ENCODE measurements around the gene CDX1.

The CDX1 gene

DNA sequence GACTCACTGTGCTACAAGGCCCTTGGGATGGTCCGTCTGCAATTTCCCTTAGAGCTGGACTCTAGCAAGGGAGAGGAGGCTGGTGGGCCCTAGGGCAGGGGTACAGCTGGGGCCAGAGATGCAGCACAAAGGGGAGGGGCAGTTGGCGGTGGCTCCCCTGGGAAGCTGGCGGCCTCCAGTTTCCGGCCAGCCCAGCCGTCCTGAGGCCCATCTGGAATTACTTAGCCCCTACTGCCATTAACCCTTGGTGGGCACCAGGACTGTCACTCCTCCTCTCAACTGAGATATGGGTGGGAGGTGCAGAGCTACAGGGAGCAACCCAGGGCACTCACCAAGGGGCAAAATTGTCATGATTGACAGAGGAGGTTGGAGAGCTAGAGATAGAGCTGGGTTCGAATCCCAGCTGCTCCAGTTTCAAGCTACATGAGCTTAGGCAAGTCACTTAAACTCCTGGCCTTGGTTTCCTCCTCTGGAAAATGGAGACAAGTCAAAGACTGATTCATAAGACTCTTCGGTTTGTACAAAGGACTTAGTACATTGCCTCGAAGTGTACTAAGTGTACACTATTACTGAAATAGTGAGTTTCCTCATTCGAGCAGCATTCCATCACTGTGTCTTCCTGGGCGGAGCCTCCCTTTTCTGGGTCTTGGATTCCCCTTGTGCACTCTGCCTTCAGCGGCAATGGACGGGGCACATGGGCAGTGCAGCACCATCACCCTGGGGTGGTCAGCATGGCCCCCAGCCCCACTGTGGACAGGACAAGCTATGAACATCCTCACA lies 8.2 kb upstream of the CDX1 start:
- no peak overlapping the region for H3K4me2 ChIP-seq (ENCODE audit: low read depth, low read length, poor library complexity, severe bottlenecking)
- H3K9me3 ChIP-seq (ENCODE audit: insufficient read depth, low read length), result no peaks in the 10 kb centered on the region
- no peaks in the 10 kb centered on the region for H3K36me3 ChIP-seq (ENCODE audit: low read length)
- H3K27ac ChIP-seq (ENCODE audit: low read depth, low read length), result no peak overlapping the region
- no peak overlapping the region for H3K4me3 ChIP-seq (ENCODE audit: insufficient read depth, low read length, poor library complexity, severe bottlenecking)
- H3K9me2 ChIP-seq (replicated peaks; ENCODE audit: insufficient read depth, low read length), result no peaks in the 10 kb centered on the region
- no peak overlapping the region for H3K9ac ChIP-seq (ENCODE audit: low read length)
- no peak overlapping the region for H2AFZ ChIP-seq (ENCODE audit: low read depth, low read length, severe bottlenecking)
- H3K79me2 ChIP-seq (ENCODE audit: insufficient read depth, low read length), result no peaks in the 10 kb centered on the region
- TF ChIP-seq EZH2phosphoT487 (conservative IDR thresholded peaks at IDR 0.05; ENCODE audit: low read length), result no peak
- TF ChIP-seq, protein P1, sequence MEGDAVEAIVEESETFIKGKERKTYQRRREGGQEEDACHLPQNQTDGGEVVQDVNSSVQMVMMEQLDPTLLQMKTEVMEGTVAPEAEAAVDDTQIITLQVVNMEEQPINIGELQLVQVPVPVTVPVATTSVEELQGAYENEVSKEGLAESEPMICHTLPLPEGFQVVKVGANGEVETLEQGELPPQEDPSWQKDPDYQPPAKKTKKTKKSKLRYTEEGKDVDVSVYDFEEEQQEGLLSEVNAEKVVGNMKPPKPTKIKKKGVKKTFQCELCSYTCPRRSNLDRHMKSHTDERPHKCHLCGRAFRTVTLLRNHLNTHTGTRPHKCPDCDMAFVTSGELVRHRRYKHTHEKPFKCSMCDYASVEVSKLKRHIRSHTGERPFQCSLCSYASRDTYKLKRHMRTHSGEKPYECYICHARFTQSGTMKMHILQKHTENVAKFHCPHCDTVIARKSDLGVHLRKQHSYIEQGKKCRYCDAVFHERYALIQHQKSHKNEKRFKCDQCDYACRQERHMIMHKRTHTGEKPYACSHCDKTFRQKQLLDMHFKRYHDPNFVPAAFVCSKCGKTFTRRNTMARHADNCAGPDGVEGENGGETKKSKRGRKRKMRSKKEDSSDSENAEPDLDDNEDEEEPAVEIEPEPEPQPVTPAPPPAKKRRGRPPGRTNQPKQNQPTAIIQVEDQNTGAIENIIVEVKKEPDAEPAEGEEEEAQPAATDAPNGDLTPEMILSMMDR (IDR thresholded peaks at IDR 0.05; ENCODE audit: insufficient read depth, low read length, poor library complexity, severe bottlenecking), result no peak
- no peaks in the 10 kb centered on the region for H3F3A ChIP-seq (ENCODE audit: insufficient read depth)
- no peaks in the 10 kb centered on the region for H3K27me3 ChIP-seq (ENCODE audit: low read length)
- H4K20me1 ChIP-seq (ENCODE audit: low read depth, low read length), result no peaks in the 10 kb centered on the region

GRCh38 chr5:150159031-150159430 lies 7.5 kb upstream of the CDX1 start:
- H3K27ac ChIP-seq (ENCODE audit: low read depth, low read length), result no peak overlapping the region
- TF ChIP-seq, protein P1 (IDR thresholded peaks at IDR 0.05; ENCODE audit: insufficient read depth, low read length, poor library complexity, severe bottlenecking), result no peak
- TF ChIP-seq EZH2phosphoT487 (conservative IDR thresholded peaks at IDR 0.05; ENCODE audit: low read length), result no peak
- no peaks in the 10 kb centered on the region for H3F3A ChIP-seq (ENCODE audit: insufficient read depth)
- no peaks in the 10 kb centered on the region for H3K9me3 ChIP-seq (ENCODE audit: insufficient read depth, low read length)
- H3K9me2 ChIP-seq (replicated peaks; ENCODE audit: insufficient read depth, low read length), result no peaks in the 10 kb centered on the region
- no peak overlapping the region for H2AFZ ChIP-seq (ENCODE audit: low read depth, low read length, severe bottlenecking)
- H3K27me3 ChIP-seq (ENCODE audit: low read length), result no peaks in the 10 kb centered on the region
- no peak overlapping the region for H3K9ac ChIP-seq (ENCODE audit: low read length)
- H3K36me3 ChIP-seq (ENCODE audit: low read length), result no peaks in the 10 kb centered on the region
- no peaks in the 10 kb centered on the region for H4K20me1 ChIP-seq (ENCODE audit: low read depth, low read length)
- H3K79me2 ChIP-seq (ENCODE audit: insufficient read depth, low read length), result no peaks in the 10 kb centered on the region
- no peak overlapping the region for H3K4me2 ChIP-seq (ENCODE audit: low read depth, low read length, poor library complexity, severe bottlenecking)
- no peak overlapping the region for H3K4me3 ChIP-seq (ENCODE audit: insufficient read depth, low read length, poor library complexity, severe bottlenecking)

GRCh38 chr5:150159741-150160179 lies 6.8 kb upstream of the CDX1 start:
- H3K9ac ChIP-seq (ENCODE audit: low read length), result no peak overlapping the region
- no peaks in the 10 kb centered on the region for H3K27me3 ChIP-seq (ENCODE audit: low read length)
- H3K36me3 ChIP-seq (ENCODE audit: low read length), result no peaks in the 10 kb centered on the region
- no peak overlapping the region for H3K4me3 ChIP-seq (ENCODE audit: insufficient read depth, low read length, poor library complexity, severe bottlenecking)
- no peak overlapping the region for H3K4me2 ChIP-seq (ENCODE audit: low read depth, low read length, poor library complexity, severe bottlenecking)
- H3K9me2 ChIP-seq (replicated peaks; ENCODE audit: insufficient read depth, low read length), result no peaks in the 10 kb centered on the region
- H2AFZ ChIP-seq (ENCODE audit: low read depth, low read length, severe bottlenecking), result no peak overlapping the region
- no peaks in the 10 kb centered on the region for H4K20me1 ChIP-seq (ENCODE audit: low read depth, low read length)
- H3K27ac ChIP-seq (ENCODE audit: low read depth, low read length), result no peak overlapping the region
- H3K9me3 ChIP-seq (ENCODE audit: insufficient read depth, low read length), result no peaks in the 10 kb centered on the region
- no peak for TF ChIP-seq EZH2phosphoT487 (conservative IDR thresholded peaks at IDR 0.05; ENCODE audit: low read length)
- TF ChIP-seq, protein P1 (IDR thresholded peaks at IDR 0.05; ENCODE audit: insufficient read depth, low read length, poor library complexity, severe bottlenecking), result no peak
- H3K79me2 ChIP-seq (ENCODE audit: insufficient read depth, low read length), result no peaks in the 10 kb centered on the region
- no peaks in the 10 kb centered on the region for H3F3A ChIP-seq (ENCODE audit: insufficient read depth)

Measured in SU-DHL-6 (cell line).